Stimulated activated CD4-positive, alpha-beta T cell treated with anti-CD3 and anti-CD28 coated beads, Interleukin-1b, Interleukin-23, amount 100 ng/mL, for 24 hours (primary cell): ENCODE results near the gene MAP4K4.

ENCODE experiments used
- DNase-seq, 4 experiments: peaks; one replicate each; pipeline ENCODE4 v3.0.0-alpha.2; 2020; ENCODE audit warnings: low read depth in 4 of 4, low spot score in 1 of 4

Gene MAP4K4

DNA sequence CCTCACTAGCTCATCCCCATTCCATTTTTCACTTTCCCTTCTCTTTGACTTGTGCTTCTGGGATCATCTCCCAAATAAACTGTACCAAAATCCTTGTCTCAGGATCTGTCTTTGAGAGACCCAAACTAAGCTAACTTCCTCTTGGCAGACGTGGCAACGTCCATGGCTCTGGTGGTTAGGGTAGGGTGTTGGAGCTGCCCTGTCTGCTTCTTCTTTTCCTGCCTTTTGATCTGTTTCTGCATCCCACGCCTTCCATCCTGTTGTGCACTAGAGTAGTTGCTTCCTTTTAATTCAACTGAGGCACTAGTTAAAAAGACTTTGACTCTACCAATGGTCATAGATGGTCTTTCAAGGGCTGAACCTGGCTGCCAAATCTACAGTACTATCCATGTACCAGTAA lies 5.5 kb upstream of the MAP4K4 start:
- DNase-seq = no peak

DNA sequence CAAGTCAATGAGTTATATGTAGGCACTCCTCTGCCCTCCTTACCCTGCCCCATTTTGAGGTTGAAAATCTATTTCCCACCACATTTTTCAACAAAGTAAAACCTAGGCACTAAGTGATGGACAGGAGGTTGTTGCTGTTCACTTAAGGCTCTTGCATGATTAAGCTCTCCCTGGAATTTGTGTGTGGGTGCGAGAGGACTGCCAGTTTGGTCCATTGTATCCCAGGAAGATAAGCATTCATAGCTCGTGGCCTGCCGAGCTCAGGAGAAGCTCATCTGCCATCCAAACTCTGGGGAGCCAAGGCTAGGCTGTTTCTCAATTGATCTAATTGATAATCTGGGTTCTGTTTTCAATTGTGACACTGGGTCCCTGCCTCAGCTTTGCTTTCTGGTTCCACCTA lies 4.7 kb upstream of the MAP4K4 start:
- DNase-seq = no peak

DNA sequence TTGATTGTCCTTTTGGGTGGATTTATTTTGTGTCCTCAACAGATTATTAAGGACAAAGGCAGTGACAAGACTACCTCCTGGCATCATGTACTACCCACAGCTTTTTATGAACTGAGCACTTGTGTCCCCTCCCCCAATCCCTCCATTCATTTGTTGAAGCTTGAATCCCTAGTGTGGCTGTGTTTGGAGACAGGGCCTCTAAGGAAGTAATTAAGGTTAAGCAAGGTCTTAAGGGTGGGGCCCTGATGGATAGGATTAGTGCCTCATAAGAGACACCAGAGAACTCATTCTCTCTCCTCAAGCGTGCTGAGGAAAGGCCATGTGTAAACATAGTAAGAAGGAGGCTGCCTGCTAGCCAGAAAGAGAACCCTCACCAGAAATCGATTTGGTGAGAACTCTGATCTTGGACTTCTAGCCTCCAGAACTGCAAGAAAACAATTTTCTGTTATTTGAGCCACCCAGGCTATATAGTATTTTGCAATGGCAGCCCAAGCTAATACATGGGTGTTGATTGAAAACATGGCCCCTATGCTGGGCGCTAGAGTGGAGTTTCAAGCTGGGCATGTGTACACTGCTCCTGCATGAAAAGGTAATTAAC lies 3.4 kb upstream of the MAP4K4 start:
- DNase-seq = no peak

DNA sequence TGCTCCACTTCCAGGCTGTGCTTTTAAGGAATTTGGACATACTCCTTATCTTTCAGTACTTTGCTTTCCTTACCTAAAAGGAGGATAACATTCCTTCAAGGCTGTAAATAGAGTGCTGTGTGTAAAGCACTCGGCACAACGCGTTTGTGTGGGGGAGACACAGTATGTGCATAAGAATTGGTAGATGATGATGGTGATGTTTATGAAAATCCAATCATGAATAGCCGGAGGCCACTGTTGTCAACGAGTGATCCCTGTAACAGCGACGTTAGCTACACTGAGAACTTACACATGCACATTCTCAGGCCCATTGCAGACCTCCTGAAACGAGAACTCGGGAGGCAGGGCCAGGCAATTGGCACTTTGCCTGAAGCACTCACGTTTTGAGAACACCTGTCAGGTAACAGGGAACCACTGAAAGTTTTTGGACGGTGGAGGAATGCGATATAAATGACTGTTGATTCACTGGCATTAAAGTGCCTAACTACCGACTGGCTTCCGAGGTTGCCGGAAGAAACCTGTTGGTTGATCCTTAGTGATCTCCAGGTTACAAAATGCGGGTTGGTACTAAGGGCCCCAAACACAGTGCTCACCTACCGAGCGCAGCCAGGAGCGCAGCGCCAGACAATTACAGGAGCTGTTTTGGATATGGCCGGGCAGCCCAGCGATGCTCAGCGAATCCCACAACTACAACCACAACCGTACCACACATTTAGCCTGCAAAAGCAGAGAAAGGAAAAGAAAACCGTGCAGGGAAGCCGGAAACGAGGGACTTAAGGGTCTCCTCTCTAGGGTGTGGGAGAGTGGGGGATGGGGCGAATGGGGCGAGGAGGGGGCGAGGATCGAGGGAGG lies 1.0 kb upstream of the MAP4K4 start:
- DNase-seq = no peak

GRCh38 chr2:101698014-101698843 lies 722 bp downstream of the MAP4K4 start:
- DNase-seq = no peak

DNA sequence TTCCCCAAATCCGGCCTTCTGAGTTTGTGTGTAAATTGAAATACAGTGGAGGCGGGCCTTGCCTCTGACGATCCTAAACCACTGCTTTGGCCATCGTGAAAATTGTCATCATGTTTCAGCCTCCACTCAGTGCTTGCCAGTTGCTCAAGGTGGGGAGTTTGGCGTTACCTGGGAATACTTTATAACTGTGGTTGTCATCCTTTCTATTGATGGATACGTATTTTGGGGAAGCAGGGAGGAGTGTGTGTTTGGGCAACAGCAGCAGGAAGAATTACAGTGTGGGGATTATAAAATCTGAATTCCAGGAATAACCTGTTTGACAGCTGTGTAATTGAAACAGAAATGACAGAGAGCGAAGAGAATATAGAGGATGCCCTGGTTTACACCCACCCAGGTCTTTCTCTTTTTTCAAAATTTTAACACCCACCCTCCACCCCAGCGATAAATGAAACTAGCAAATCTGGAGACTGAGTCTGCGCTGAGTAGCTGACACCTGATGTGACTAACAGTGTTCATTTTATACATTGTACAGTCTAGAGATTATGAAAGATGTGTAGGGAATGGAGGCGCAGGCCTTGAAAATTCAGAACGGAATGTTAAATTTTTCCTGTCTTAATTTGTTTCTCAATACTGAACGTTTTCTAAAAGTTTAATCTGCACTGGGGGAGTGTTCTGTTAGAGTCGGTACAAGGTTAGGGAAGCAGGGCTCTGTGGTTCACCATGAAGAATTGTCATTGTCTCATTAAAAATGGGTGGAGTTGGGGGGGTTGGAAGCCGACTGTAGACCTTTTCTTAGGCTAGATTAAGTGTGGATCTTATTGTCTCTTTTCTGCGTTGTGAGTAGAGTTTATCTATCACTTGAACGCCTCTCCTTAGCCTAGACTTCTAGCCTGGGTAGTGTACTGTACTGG lies 1.6 kb downstream of the MAP4K4 start:
- no peak for DNase-seq

GRCh38 chr2:101699755-101700461 lies 2.4 kb downstream of the MAP4K4 start:
- no peak for DNase-seq

- DNase-seq = no peak
These were observed 6.5 kb downstream of the MAP4K4 start for GRCh38 chr2:101704046-101704466.

- DNase-seq = no peak
These were observed 7.5 kb downstream of the MAP4K4 start for GRCh38 chr2:101704816-101705578.

GRCh38 chr2:101706121-101706818 lies 8.8 kb downstream of the MAP4K4 start:
- no peak for DNase-seq

GRCh38 chr2:101706819-101707177 lies 9.3 kb downstream of the MAP4K4 start:
- DNase-seq = no peak

- DNase-seq = no peak
These were observed 12.5 kb downstream of the MAP4K4 start for GRCh38 chr2:101710036-101710435.

GRCh38 chr2:101710471-101711318 lies 13.2 kb downstream of the MAP4K4 start:
- DNase-seq = no peak

DNA sequence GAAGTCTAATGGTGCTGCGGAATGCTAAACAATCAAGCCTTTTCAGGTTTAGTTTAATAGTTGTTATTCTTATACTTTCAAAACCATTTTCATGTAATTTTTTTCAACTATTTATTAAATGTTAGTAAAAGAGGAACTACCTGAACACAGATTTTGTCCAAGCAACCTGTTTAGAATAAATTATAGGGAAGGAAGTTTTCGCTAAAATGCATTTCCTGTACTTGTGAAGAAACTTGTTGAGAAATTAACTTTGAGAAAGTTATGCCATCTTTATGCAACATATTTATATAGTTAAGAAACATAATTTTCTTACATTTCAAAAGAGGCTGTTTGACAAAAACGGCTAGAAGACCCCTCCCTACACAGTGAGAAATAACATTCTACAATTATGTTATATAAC lies 16.6 kb downstream of the MAP4K4 start:
- no peak for DNase-seq

DNA sequence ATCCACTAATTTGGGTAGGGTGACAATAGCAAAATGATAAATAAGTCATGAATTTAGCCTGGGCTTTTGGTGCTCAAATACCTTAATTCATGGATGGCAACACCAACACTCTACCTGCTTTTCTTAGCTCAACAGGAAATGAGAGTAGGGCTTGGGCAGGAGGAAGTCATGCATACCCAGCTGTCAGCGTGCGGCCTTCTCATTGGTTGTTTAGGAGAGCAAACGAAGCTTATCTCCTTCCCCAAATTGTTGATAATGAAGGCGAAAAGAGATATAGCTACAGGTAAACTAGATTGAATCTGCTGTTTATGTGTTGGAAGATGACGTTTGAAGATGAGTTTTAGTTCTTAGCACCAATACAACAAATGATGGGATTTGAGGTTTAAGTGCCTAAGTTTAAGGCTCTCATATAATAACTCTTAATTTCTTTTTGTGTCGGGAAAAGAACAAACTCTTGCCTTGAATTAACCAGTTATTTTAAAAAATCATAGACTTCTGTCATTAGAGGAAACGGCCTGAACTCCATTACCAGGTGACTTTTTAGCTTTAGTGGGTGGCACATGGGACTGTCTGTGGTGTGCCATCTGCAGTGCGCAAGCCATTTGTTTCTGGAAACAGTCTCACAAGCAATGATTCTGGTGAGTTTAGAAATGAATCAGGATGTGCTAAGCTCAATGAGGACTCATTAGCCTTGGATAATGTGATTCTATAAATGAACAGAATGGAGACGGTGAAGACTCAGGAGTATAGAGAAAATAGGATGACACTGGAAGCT lies 19.8 kb downstream of the MAP4K4 start:
- DNase-seq = no peak

- no peak for DNase-seq
These were observed 21.0 kb downstream of the MAP4K4 start for GRCh38 chr2:101718479-101718878.

DNA sequence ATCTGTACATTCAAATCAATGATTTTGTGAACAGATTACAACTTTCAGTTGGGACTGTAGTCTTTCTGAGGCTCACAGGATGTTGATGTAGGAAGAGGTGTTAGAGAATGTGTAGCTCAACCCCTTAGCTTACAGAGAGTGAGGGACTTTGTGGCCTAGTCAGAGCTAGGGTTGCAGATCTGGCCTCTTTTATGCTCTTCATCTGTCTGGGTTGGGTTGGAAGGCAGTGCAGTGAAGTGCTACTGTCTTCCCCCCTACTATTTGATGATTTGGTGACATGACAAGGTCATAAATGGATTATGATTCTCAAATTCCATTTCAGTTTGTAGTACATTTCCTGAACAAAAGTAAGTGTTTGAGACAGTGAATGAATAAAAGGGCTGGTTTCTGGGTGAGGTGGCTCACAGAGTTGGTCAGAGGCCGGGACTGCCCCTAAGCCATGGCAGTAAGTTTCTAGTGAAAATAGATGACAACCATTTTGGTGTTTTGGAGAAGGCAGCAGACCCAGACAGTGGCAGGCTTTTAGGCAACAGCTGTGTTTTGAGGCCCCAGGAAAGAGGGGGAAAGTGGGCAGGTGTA lies 21.6 kb downstream of the MAP4K4 start:
- DNase-seq = peak in 1 of 4 experiments; percentile 55
